Thoracic aorta (tissue), 2 donors: ENCODE results near the gene RNF212B. TPM values are rescaled to one million over a fixed set of nuclear protein-coding genes. Genes with fewer than 3 reads are reported as not detected.

Experiments
- ATAC-seq: fragments of 150-250 bp; one replicate; pipeline ENCODE4 v1.8.0; 2017; ENCODE audit warnings: low read depth; ENCODE audit not compliant: insufficient number of reproducible peaks, low FRiP score
- DNase-seq: peaks from one replicate; pipeline ENCODE4 v3.0.0-alpha.2; 2020; ENCODE audit warnings: low spot score
- H3K27ac ChIP-seq, 2 donors: fragments of 200-600 bp; sonication (generic); 1 replicate in 1 of 2; 2 replicates in 1 of 2; pipeline ENCODE4 v1.5.1; 2016; ENCODE audit warnings: mild to moderate bottlenecking in 2 of 2, moderate library complexity in 2 of 2
- H3K27me3 ChIP-seq: fragments of 200-600 bp; sonication (generic); replicated peaks from 2 replicates; pipeline ENCODE4 v1.6.0; 2016; ENCODE audit warnings: mild to moderate bottlenecking; ENCODE audit not compliant: insufficient read depth
- H3K36me3 ChIP-seq: fragments of 200-600 bp; sonication (generic); one replicate; pipeline ENCODE4 v1.5.1; 2016
- H3K4me1 ChIP-seq, 2 donors: fragments of 200-600 bp; sonication (generic); 1 replicate in 1 of 2; 2 replicates in 1 of 2; pipeline versions ENCODE4 v1.5.1 to v1.6.0; 2016; ENCODE audit warnings: low read depth in 2 of 2, mild to moderate bottlenecking in 1 of 2; ENCODE audit not compliant: control insufficient read depth in 1 of 2
- H3K4me3 ChIP-seq: fragments of 200-600 bp; sonication (generic); 2 replicates; pipeline ENCODE4 v1.5.1; 2016; ENCODE audit warnings: mild to moderate bottlenecking
- H3K9me3 ChIP-seq: fragments of 200-600 bp; sonication (generic); 2 replicates; pipeline ENCODE4 v1.5.1; 2016
- total RNA-seq, 2 donors: library from RNA; depleted of rRNA; stranded (reverse); fragments of >200 nt; gene quantifications; one replicate each; pipeline versions ENCODE4 v1.1.0 to v1.2.3, GENCODE V29; 2016
- TF ChIP-seq, protein P1 (sequence below): fragments of 200-600 bp; sonication (generic); IDR thresholded peaks from one replicate; pipeline ENCODE4 v1.5.1; 2019; ENCODE audit warnings: antibody characterized with exemption

The RNF212B gene
- total RNA-seq, 2 donors from 2014 or later: not detected

GRCh38 chr14:23281247-23281646 lies 43.5 kb downstream of the RNF212B start:
- DNase-seq (no peak), ATAC-seq (no peak)
- Histone ChIP-seq H3K4me1 (peaks cover 6 to 14% of the 10 kb centered on the region in 2 donors), H3K4me3 (no peak overlapping the region), H3K27ac (no peak overlapping the region), H3K27me3 (no peaks in the 10 kb centered on the region), H3K9me3 (no peaks in the 10 kb centered on the region), H3K36me3 (peaks cover under 1% of the 10 kb centered on the region)
- TF ChIP-seq, protein P1, sequence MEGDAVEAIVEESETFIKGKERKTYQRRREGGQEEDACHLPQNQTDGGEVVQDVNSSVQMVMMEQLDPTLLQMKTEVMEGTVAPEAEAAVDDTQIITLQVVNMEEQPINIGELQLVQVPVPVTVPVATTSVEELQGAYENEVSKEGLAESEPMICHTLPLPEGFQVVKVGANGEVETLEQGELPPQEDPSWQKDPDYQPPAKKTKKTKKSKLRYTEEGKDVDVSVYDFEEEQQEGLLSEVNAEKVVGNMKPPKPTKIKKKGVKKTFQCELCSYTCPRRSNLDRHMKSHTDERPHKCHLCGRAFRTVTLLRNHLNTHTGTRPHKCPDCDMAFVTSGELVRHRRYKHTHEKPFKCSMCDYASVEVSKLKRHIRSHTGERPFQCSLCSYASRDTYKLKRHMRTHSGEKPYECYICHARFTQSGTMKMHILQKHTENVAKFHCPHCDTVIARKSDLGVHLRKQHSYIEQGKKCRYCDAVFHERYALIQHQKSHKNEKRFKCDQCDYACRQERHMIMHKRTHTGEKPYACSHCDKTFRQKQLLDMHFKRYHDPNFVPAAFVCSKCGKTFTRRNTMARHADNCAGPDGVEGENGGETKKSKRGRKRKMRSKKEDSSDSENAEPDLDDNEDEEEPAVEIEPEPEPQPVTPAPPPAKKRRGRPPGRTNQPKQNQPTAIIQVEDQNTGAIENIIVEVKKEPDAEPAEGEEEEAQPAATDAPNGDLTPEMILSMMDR: no peak

DNA sequence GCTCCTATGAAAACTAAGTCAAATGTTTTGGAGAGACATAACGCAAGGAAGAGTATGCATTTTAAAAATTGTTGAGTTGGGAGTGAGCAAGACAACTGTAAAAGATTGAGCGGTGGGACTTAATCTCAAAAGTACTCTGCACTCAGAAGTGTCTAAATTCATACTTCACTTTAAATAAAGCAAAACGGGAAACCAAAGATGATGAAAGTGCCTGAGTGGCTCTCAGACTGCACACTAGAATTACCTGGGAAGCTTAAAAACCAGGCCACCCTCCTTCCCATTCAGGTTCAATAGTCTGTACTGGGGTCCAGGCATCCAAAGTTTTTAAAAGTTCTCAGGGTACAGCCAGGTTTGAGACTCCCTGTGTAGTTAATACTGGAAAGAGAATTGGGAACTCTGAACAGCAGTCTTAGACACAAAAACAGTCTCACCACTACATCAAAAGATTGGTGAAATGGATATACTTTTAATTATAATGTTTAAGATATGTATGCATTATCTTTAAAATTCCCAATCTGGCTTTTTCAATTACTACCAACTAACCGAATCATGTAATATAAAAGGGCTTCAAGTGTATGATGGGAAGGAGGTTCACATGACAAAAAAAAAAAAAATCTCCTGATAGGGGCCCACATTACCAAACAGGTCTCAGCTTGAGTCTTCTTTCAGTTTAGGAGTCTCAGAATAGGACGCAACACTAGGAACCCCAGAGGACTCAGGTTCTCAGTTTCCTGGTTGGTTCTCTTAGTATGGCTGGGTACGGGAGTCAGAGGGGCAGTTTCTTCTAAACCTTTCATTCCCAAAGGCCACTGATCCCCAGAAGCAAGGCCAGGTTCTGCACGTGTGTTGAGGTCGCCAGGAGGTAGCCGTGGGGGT lies 47.2 kb downstream of the RNF212B start:
- Histone ChIP-seq H3K27ac (peak overlapping the region; percentile 88 to 97), H3K4me1 (peaks cover 6 to 20% of the 10 kb centered on the region in 2 donors), H3K27me3 (no peaks in the 10 kb centered on the region), H3K9me3 (no peaks in the 10 kb centered on the region), H3K36me3 (no peaks in the 10 kb centered on the region), H3K4me3 (peak overlapping the region; percentile 94)
- DNase-seq (no peak), ATAC-seq (no peak)
- TF ChIP-seq, protein P1: no peak

GRCh38 chr14:23285530-23286019 lies 47.8 kb downstream of the RNF212B start:
- peak overlapping the region; percentile 94 for H3K4me3 ChIP-seq
- TF ChIP-seq, protein P1: no peak
- H3K27me3 ChIP-seq: no peaks in the 10 kb centered on the region
- peak; percentile 5 for ATAC-seq
- H3K4me1 ChIP-seq: peaks cover 6 to 20% of the 10 kb centered on the region in 2 donors
- no peaks in the 10 kb centered on the region for H3K9me3 ChIP-seq
- H3K27ac ChIP-seq: peak overlapping the region; percentile 88 to 97
- H3K36me3 ChIP-seq: no peaks in the 10 kb centered on the region
- no peak for DNase-seq

GRCh38 chr14:23286020-23286901 lies 48.5 kb downstream of the RNF212B start, which contains the start of gene HOMEZ:
HOMEZ (minus strand) TSS chr14:23286132; CDS start chr14:23285952, 180 bp downstream.
- no peaks in the 10 kb centered on the region for H3K36me3 ChIP-seq
- ATAC-seq (peak; percentile 97), DNase-seq (peak; percentile 97)
- H3K9me3 ChIP-seq: no peaks in the 10 kb centered on the region
- H3K4me3 ChIP-seq: peak within 1 kb of the TSS; percentile 94
- H3K4me1 ChIP-seq: peaks cover 6 to 20% of the 10 kb centered on the region in 2 donors
- H3K27ac ChIP-seq: peak within 1 kb of the TSS; percentile 95 to 97
- TF ChIP-seq, protein P1: no peak
- no peaks in the 10 kb centered on the region for H3K27me3 ChIP-seq
